Measurements from ENCODE around the gene STX18.

- TF ChIP-seq POLR2AphosphoS5 (IDR thresholded peaks at IDR 0.05; ENCODE audit: borderline replicate concordance, low read depth, low read length) (no peak), EZH2 (IDR thresholded peaks at IDR 0.05) (no peak)
These were observed 155.5 kb downstream of the STX18 start for GRCh38 chr4:4386296-4386735.
